Measurements from ENCODE around the gene PIEZO2.

GRCh38 chr18:11021477-11021876 is 127.9 kb downstream of the PIEZO2 start:
- TF ChIP-seq, protein P1, sequence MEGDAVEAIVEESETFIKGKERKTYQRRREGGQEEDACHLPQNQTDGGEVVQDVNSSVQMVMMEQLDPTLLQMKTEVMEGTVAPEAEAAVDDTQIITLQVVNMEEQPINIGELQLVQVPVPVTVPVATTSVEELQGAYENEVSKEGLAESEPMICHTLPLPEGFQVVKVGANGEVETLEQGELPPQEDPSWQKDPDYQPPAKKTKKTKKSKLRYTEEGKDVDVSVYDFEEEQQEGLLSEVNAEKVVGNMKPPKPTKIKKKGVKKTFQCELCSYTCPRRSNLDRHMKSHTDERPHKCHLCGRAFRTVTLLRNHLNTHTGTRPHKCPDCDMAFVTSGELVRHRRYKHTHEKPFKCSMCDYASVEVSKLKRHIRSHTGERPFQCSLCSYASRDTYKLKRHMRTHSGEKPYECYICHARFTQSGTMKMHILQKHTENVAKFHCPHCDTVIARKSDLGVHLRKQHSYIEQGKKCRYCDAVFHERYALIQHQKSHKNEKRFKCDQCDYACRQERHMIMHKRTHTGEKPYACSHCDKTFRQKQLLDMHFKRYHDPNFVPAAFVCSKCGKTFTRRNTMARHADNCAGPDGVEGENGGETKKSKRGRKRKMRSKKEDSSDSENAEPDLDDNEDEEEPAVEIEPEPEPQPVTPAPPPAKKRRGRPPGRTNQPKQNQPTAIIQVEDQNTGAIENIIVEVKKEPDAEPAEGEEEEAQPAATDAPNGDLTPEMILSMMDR (IDR thresholded peaks at IDR 0.05) = no peak
- no peak for TF ChIP-seq EP300 (IDR thresholded peaks at IDR 0.05)
